ENCODE measurements around the gene SLC25A38. TPM values are rescaled to one million over a fixed set of nuclear protein-coding genes. Genes with fewer than 3 reads are reported as not detected.

Gene SLC25A38
- total and polyA plus RNA-seq, 9 of the 15 experiments (the other 6 are each of a cell fraction or from before 2014, with no cell fraction given) = 13.5 to 51.1 (median 30.6) TPM

DNA sequence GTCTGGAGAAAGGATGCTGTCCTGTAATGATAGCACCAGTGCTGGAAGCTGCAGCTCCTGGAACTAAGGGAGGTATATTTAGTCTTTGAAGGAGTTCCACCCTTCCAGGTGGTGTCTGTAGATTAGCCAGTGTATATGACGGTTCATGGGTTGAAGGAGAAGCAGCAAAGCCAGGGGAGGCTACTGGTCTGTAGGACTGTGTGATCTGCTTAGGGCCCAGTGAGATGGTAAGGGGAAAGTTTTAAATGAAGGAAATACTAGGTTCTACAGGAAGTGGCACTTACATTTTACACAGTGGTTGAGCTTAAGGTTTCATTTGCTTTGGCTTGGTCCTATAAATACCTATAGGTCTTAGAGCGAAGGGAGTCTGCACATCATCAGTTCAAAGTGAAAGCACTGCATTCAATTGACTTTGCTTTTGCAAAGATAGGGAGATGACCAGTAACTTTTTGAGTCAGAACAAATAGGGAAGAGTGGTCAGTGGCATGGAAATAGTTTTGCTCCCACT lies 5.6 kb downstream of the SLC25A38 start (continued):
- TF ChIP-seq, protein P1, sequence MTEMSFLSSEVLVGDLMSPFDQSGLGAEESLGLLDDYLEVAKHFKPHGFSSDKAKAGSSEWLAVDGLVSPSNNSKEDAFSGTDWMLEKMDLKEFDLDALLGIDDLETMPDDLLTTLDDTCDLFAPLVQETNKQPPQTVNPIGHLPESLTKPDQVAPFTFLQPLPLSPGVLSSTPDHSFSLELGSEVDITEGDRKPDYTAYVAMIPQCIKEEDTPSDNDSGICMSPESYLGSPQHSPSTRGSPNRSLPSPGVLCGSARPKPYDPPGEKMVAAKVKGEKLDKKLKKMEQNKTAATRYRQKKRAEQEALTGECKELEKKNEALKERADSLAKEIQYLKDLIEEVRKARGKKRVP (CRISPR knock-in tag; IDR thresholded peaks at IDR 0.05) = no peak
- TF ChIP-seq STAG1 (CRISPR knock-in tag; IDR thresholded peaks at IDR 0.05; ENCODE audit: borderline replicate concordance) (no peak), ZNF24 (IDR thresholded peaks at IDR 0.05) (no peak), HSF4 (CRISPR knock-in tag; IDR thresholded peaks at IDR 0.05; ENCODE audit: borderline replicate concordance) (no peak), COPS2 (conservative IDR thresholded peaks at IDR 0.05) (no peak), CAMTA2 (CRISPR knock-in tag; conservative IDR thresholded peaks at IDR 0.05) (no peak), ZNF184 (CRISPR knock-in tag; IDR thresholded peaks at IDR 0.05) (no peak), KHSRP (IDR thresholded peaks at IDR 0.05) (no peak), ZEB2 (IDR thresholded peaks at IDR 0.05) (peak; percentile 65; the same call in 1 of the 2 replicates), CBFA2T2 (conservative IDR thresholded peaks at IDR 0.05) (peak; percentile 86), STAT5A (IDR thresholded peaks at IDR 0.05; ENCODE audit: borderline replicate concordance, low read length) (peak; percentile 86), ZNF140 (CRISPR knock-in tag; IDR thresholded peaks at IDR 0.05) (no peak), KDM2B (CRISPR knock-in tag; IDR thresholded peaks at IDR 0.05) (no peak), MCM2 (IDR thresholded peaks at IDR 0.05; ENCODE audit: low read depth) (no peak), TRIM24 (IDR thresholded peaks at IDR 0.05) (peak; percentile 43 to 49; a peak in 3 of 4 replicates), DDX20 (tag; IDR thresholded peaks at IDR 0.05; ENCODE audit: low read depth) (no peak), NONO (IDR thresholded peaks at IDR 0.05; ENCODE audit: low read depth in 2 of 2, low read length in 1 of 2) (no peak), GTF2F1 (IDR thresholded peaks at IDR 0.05; ENCODE audit: low read depth, low read length) (no peak), HDGF (IDR thresholded peaks at IDR 0.05) (no peak), FUS (optimal IDR thresholded peaks at IDR 0.05; ENCODE audit: low read depth, low read length) (no peak), ERF (CRISPR knock-in tag; IDR thresholded peaks at IDR 0.05) (no peak), ZNF830 (CRISPR knock-in tag; IDR thresholded peaks at IDR 0.05) (no peak), MAFF (IDR thresholded peaks at IDR 0.05; ENCODE audit: low read length) (no peak), SOX6 (IDR thresholded peaks at IDR 0.05) (0 out of 2 replicates have a peak, but pooled peaks have one; percentile 12), BRF1 (IDR thresholded peaks at IDR 0.05; ENCODE audit: borderline replicate concordance, extremely low read depth, insufficient read length) (no peak)
- TF ChIP-seq, protein P2, sequence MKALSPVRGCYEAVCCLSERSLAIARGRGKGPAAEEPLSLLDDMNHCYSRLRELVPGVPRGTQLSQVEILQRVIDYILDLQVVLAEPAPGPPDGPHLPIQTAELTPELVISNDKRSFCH (CRISPR knock-in tag; IDR thresholded peaks at IDR 0.05) = no peak
- TF ChIP-seq, protein P2 (tag; IDR thresholded peaks at IDR 0.05) = no peak
- TF ChIP-seq, protein P3, sequence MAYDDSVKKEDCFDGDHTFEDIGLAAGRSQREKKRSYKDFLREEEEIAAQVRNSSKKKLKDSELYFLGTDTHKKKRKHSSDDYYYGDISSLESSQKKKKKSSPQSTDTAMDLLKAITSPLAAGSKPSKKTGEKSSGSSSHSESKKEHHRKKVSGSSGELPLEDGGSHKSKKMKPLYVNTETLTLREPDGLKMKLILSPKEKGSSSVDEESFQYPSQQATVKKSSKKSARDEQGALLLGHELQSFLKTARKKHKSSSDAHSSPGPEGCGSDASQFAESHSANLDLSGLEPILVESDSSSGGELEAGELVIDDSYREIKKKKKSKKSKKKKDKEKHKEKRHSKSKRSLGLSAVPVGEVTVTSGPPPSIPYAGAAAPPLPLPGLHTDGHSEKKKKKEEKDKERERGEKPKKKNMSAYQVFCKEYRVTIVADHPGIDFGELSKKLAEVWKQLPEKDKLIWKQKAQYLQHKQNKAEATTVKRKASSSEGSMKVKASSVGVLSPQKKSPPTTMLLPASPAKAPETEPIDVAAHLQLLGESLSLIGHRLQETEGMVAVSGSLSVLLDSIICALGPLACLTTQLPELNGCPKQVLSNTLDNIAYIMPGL (CRISPR knock-in tag; IDR thresholded peaks at IDR 0.05) = no peak
- TF ChIP-seq, protein P4, sequence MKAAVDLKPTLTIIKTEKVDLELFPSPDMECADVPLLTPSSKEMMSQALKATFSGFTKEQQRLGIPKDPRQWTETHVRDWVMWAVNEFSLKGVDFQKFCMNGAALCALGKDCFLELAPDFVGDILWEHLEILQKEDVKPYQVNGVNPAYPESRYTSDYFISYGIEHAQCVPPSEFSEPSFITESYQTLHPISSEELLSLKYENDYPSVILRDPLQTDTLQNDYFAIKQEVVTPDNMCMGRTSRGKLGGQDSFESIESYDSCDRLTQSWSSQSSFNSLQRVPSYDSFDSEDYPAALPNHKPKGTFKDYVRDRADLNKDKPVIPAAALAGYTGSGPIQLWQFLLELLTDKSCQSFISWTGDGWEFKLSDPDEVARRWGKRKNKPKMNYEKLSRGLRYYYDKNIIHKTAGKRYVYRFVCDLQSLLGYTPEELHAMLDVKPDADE (conservative IDR thresholded peaks at IDR 0.05; ENCODE audit: control insufficient read depth, low read depth, low read length) = no peak

Data from K562 (cell line).